Endothelial cell of hepatic sinusoid (primary cell): ENCODE measurements around the gene GATAD2A.

Source experiments
- in situ Hi-C: cut with HindIII; loops from 2 replicates; pipeline ENCODE4 v1.10.0; 2017; ENCODE audit warnings: low sequenced_read_pairs

The GATAD2A gene

DNA sequence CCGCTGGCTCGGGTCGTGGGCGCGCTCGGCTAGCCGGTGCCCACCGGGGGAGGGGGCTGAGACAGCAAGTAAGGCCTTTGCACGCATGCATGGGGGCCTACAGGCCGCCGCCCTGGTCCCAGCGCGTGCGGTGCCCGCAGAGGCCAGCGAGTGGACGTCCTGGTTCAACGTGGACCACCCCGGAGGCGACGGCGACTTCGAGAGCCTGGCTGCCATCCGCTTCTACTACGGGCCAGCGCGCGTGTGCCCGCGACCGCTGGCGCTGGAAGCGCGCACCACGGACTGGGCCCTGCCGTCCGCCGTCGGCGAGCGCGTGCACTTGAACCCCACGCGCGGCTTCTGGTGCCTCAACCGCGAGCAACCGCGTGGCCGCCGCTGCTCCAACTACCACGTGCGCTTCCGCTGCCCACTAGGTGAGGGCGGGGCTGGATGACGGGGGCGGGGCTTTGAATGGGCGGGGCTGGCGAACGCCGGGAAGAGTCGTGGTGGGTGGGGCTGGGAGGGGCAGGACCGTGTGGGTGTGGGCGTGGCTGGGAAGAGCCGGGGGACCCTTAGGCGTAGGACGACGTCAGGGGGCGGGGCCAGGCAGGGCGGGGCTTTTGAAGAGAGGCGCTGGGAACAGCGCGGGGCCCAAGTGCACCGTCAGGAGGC lies 134.7 kb downstream of the GATAD2A start:
- in situ Hi-C loops = no loop called here

DNA sequence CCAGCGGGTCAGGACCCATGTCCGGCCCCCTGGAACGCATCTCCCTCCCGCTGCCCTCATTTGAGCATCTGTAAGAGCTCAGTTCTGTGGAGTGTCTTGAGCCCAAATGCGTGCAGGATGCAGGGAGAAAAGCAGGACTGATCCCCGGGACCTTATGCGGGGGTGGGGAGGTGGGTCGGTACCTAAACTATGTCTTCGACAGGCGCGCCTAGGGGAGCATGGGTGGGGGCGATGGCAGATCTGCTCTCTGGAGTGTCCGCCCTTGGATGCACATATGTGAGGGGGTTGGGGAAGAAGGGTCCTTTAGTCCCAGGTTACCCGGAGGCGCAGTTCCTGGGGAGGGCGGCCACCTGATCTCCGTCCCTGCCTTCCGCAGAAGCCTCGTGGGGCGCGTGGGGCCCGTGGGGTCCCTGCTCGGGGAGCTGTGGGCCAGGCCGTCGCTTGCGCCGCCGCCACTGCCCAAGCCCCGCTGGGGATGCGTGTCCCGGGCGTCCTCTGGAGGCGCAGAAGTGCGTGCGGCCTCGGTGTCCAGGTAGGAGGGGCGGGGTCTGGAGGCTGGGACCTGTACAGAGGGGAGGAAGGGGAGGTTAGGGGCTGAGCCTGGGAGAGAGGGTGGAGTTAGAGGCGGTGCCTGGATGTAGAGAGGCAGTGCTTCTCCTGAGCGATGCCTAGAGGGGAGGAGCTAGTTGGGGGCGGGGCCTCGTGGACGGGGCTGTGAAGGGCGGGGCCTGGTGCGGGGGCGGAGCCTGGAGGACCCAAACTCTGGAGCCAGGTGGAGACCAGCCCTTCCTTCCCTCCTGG lies 135.4 kb downstream of the GATAD2A start:
- in situ Hi-C loops = no loop called here

DNA sequence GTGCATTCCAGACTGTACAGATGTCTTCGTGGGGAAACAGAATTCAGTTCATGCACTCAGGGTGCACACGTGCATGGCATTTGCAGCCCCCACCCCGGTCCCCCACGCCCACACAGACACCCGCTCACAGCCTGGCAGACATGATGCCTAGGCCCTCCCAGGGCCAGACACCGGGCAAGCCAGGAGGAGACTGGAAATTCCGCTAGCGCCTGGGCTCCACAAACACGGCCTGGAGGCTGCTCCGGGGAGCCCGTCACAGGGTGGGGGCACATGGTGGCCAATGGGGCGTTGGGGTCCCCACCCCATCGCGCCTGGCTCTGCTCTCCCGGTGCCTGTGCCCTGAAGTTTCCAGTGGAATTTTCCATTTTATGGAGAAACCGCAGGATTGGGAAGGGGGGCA lies 136.1 kb downstream of the GATAD2A start:
- in situ Hi-C loops = no loop called here

DNA sequence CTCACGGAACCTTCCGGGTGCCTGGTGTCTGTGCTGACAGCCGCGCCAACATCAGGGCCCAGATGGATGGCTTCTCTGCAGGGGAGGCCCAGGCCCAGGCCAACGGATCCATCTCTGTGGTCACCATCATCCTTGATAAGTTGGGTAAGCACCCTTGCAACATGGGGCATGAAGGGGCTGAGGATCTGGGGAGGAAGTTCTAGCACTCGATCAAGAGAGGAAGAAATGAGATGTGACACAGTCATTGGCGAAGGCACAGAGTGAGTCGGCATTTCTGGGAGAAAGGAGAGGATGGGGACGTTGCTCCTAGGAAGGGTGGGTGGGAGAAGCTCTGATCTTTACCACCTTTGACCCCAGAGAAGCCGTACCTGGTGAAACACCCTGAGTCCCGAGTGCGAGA lies 137.0 kb downstream of the GATAD2A start:
- in situ Hi-C loops = no loop called here

DNA sequence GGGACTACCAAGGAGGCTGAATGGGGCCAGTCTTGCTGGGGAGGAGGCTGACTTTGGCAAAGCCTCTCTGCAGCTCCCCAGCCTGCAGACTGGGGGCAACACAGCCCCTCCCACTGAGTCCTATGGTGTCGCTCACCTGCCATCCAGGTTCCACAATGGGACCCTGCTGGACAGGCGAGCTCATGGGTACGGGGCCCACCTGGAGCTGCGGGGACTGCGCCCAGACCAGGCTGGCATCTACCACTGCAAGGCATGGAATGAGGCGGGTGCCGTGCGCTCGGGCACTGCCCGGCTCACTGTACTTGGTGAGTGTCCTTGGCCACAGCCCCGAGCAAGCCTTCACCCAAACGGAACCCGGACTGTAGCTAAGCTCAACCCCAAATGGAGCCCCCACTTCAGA lies 137.6 kb downstream of the GATAD2A start:
- in situ Hi-C loops = no loop called here

DNA sequence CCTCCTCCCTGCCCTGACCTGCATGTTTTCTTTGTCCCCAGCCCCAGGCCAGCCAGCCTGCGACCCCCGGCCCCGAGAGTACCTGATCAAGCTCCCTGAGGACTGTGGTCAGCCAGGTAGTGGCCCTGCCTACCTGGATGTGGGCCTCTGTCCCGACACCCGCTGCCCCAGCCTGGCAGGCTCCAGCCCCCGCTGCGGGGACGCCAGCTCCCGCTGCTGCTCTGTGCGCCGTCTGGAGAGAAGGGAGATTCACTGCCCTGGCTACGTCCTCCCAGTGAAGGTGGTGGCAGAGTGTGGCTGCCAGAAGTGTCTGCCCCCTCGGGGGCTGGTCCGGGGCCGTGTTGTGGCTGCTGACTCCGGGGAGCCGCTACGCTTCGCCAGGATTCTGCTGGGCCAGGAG lies 138.2 kb downstream of the GATAD2A start:
- in situ Hi-C loops = no loop called here

DNA sequence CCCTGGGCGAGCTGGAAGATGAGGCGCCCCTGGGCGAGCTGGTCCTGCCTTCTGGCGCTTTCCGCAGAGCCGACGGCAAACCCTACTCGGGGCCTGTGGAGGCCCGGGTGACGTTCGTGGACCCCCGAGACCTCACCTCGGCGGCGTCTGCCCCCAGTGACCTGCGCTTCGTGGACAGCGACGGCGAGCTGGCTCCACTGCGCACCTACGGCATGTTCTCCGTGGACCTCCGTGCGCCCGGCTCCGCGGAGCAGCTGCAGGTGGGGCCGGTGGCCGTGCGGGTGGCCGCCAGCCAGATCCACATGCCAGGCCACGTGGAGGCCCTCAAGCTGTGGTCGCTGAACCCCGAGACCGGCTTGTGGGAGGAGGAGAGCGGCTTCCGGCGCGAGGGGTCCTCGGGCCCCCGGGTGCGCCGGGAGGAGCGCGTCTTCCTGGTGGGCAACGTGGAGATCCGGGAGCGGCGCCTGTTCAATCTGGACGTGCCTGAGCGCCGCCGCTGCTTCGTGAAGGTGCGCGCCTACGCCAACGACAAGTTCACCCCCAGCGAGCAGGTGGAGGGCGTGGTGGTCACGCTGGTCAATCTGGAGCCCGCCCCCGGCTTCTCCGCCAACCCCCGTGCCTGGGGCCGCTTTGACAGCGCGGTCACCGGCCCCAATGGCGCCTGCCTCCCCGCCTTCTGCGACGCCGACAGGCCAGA lies 138.9 kb downstream of the GATAD2A start:
- in situ Hi-C loops = no loop called here

DNA sequence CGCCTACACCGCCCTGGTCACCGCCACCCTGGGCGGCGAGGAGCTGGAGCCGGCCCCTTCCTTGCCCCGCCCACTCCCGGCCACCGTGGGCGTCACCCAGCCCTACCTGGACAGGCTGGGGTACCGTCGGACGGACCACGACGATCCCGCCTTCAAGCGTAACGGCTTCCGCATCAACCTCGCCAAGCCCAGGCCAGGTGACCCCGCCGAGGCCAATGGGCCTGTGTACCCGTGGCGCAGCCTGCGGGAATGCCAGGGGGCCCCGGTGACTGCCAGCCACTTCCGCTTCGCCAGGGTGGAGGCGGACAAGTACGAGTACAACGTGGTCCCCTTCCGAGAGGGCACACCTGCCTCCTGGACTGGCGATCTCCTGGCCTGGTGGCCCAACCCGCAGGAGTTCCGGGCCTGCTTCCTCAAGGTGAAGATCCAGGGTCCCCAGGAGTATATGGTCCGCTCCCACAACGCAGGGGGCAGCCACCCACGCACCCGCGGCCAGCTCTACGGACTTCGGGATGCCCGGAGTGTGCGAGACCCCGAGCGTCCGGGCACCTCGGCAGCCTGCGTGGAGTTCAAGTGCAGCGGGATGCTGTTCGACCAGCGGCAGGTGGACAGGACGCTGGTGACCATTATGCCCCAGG lies 139.6 kb downstream of the GATAD2A start:
- in situ Hi-C loops = no loop called here

DNA sequence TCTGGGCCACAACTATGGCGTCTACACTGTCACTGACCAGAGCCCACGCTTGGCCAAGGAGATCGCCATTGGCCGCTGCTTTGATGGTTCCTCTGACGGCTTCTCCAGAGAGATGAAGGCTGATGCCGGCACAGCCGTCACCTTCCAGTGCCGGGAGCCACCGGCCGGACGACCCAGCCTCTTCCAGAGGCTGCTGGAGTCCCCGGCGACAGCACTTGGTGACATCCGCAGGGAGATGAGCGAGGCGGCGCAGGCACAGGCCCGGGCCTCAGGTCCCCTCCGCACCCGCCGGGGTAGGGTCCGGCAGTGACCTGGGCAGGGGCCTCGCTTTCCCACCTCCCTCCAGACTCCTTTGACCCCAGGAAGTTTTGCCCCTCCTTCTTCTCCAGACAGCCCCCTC lies 140.2 kb downstream of the GATAD2A start:
- in situ Hi-C loops = no loop called here

DNA sequence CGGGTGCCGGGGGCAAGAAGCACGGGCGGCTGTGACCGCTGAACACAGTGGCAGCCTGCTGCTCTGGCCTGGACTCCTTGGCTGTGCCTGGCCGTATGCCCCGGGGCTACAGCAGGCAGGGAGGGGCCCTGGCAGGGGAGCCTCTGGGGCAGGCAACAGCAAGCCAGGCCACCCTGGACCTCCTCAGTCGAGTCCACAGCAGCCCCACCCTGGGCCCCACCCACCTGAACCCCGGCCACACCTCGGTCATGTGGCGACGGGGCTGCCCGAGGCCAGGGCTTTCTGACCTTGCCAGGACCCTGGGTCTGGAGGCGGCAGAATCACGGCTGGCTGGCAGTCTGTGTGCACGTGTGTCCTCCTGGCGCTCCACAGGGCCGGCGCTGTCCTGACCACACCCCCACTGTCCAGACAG lies 141.3 kb downstream of the GATAD2A start:
- in situ Hi-C loops = no loop called here

DNA sequence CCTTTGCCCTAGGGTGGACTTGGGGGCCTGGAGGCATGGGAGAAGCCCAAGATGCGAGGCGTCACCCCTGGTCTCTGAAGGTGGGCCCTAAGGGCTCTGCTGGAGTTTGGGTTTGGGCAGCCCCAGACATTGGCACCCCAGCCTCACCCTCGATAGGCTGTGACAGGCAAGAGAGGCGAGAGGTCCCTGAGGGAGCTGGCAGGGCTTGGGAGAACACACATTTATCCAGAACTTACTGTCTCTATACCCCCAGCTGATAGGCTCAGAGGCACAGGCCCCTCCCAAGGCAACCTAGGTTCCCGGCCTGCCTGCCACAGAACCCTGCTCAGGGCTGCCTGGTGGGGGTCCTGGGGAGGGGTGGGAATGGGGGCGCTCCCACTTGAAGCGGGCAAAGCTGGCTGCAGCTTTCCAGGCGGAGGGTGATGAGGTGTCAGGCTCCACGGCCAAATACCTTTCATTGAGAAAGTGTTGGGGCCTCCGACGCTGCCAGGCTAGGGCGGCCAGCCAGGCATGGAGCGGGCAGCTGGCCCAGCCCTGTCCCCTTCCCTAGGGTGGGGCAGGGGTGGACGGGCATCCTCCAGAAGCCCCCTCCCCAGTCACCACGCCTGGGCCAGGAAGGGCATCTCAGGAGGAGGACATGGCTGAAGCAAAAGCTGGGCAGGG lies 142.3 kb downstream of the GATAD2A start:
- in situ Hi-C loops = no loop called here

DNA sequence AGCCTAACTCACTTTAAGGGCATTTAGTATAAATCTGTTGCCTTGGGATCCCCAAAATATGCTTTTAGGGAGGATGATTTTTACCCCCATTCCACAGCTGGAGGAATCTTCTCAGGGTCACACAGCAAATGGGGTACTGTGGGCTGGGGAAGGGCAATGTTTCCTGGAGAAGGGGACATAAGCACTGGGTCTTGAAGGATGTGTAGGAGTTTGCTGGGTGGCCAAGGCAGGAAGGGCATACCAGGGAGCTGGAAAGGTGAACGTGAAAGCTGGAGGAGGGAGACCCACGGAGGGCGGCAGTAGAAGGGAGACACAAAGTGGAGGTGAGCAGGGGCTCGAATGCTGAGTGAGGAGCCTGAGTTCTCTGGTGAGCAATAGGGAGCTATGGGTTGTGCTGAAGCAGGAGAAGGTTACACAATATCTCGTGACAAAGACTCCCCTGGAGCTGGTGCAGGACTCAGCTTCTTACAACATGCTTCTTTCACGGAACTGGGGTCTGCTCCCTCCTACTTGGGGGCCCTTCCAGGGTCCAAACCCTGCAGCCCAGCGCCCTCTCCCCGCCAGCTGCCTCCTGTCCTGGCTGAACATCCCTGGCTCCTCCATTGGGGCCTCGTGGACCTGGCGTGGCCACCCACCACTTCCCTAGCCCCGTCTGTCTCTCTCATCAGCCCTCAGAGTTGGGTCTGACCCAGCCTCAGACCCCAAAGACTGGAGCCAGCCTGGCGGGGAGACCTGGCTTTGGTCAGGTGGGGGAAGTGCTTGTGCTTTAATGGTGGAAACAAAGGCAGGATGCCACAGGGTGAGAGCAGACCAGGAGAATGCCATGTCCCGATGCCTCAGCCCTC lies 143.7 kb downstream of the GATAD2A start:
- in situ Hi-C loops = no loop called here

DNA sequence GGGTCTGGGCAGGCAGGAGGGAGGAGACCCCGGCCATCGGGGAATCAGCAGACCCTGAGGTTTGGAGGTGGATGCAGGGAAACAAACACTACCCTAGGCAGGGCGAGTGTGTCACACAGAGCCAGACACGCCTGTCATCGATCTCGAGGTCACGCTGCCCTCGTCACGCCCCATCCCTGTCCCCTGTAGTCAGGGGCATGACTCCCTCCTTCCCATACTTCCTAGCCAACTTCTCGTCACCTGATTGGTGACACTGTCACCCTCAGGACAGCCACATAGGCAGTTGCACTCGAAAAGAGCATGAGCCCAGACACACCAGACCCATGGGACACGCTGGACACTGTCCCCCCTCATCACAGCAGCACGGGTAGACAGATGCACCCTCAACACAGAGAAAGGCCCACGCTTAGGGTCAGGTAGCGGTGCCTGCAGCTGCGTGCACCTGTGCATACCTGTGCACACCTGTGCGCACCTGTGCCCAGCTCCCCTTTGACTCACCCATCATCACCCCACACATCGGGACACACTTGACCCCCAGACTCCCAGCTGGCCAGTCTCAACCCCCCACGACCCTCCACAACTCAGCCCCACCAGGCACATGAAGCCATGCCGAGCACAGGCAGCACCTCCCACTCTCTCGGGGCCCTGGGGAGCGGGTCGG lies 144.5 kb downstream of the GATAD2A start:
- in situ Hi-C loops = no loop called here

DNA sequence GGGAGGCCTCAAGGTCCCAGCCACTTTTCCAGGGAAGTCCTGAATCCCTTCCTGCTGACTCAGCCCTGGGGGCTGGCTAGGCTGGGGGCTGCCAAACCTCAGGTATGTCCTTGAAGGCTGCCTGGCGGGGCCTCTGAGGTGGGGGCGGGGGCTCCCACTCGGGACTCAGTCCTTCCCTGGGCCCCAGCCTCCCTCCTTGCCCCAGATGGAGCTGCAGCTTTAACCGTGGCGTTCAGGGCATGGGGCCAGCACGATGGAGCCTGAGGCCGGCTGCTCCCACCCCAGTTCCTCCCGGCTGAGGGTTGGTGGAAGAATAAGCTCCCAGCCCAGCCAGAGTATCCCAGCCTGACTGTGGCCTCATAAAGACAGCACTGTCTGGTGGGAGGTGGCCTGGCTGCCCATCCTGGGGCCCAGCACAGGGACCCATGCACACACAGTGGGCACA lies 145.0 kb downstream of the GATAD2A start:
- in situ Hi-C loops = no loop called here

DNA sequence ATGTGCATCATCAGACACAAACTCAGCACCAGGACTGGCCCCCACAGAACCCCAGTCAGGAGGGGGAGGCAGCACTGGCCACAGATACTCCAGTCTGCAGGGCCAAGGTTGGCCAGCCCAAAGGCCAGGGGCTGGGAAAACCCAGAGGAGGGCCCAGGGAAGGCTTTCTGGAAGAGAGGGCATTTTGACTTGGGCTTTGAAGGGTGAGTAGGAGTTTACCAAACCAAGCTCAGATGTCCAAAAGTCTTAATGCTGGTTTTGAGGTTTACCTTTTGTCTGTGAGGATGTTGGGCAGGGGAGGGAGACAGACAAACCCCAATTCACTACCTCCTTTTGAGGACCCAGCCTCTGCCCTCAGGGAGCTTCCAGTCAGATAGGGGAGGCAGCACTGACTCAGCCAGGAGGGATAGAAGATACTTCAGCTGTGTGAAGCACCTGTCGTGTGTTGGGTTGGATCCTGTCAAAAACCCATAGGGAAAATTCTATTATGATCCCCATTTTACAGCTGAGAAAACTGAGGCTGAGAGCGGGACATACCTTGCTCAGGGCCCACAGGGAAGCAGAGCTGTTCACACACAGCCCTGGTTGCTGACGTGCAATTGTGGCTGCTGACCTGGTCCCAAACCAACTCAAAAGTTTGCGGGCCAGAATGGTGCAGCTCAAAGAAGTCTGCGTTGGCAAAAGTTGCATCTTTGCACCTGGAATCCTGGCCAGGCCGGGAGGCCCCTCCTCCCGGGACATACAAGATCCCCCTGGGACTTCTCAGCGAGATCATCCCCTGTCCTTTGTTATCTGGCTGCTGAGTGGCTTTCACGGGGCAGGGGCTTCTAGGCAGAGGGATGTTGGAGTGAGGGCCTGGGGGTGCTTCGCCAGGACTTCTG lies 145.7 kb downstream of the GATAD2A start:
- in situ Hi-C loops = no loop called here

DNA sequence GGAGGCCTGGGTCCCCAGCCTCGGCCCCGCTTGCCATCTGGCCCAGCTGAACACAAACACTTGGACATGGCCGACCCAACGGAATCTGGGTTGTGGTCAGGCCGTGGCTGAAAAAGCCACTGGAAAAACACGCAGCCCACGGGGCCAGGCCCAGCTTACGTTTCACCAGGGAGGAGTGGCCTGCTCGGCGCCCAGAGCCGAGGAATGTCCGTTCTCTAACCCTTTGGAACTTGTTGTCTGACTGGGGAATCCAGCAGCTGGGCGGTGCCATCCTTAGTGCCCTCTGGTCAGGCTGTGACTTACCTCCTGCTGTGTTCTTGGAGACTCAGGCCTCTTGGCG lies 146.3 kb downstream of the GATAD2A start:
- in situ Hi-C loops = no loop called here

DNA sequence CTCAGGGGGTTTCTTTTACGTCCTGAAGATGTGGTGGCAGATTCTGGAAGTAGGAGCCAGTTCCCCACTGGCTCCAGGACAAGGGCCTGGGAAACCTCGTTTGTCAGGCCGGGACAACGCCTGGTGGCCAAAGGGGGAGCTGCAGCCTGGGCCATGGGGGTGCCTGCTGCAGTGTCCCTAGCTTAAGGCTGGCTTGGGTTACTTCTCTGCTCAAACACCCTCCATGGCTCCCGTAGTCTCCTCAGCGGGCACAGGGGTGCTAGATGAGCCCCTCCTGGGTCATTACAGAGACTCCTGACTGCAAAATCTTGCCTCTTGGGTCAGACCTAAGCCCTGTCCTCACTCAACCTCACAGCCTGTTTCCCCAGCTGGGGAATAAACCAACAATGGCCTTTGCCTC lies 147.3 kb downstream of the GATAD2A start:
- in situ Hi-C loops = no loop called here

DNA sequence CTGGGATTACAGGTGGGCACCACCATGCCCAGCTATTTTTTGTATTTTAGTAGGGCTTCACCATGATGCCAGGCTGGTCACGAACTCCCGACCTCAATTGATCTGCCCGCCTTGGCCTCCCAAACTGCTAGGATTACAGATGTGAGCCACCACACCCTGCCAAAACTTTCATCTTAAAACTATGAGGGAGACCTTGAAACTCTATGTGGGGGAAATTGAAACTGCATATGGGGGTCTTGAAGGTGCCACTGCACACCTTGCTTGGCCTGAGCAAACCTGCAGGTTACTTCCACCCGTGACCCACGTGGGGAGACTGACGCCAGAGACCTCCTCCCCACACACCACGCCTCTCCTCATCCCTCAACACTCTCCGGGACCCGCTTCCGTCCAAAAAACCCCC lies 148.2 kb downstream of the GATAD2A start:
- in situ Hi-C loops = no loop called here
